H1 (cell line): Measurements from ENCODE around the gene MRTO4. TPM values are rescaled to one million over a fixed set of nuclear protein-coding genes. Genes with fewer than 3 reads are reported as not detected.

Experiments
- BRCA1 ChIP-seq: IDR thresholded peaks from 2 replicates; pipeline ENCODE4 v1.6.1; 2012; ENCODE audit warnings: low read depth, low read length, improper control_type of control experiment
- GABPA ChIP-seq: IDR thresholded peaks from 2 replicates; pipeline ENCODE4 v1.6.1; 2011; ENCODE audit warnings: mild to moderate bottlenecking, low read length, moderate library complexity, borderline replicate concordance; ENCODE audit not compliant: insufficient read depth
- JUND ChIP-seq: IDR thresholded peaks from 2 replicates; pipeline ENCODE4 v1.6.1; 2011; ENCODE audit warnings: mild to moderate bottlenecking, improper control_type of control experiment, low read length
- polyA plus RNA-seq, 7 experiments: library from polyadenylated mRNA; depleted of rRNA in 3 of 7; stranded (reverse) in 5 of 7; unstranded in 2 of 7; fragments of >200 nt in 5 of 7; fragments of 200-250 nt in 2 of 7; gene quantifications; 1 replicate in 5 of 7; 2 replicates in 1 of 7; 4 replicates in 1 of 7; pipeline versions ENCODE4 v1.2.1 to v1.2.3, GENCODE V29; 2011 to 2013; ENCODE audit warnings: missing spikeins in 2 of 7, mixed read lengths in 2 of 7
- total RNA-seq: library from RNA; stranded (reverse); fragmentation: NEBNext Ultra II Directional; extraction: Animal tissue kit (Norgen Biotek cat#: 25700); gene quantifications from 2 replicates; pipeline ENCODE4 v1.2.1, GENCODE V29; 2021

The MRTO4 gene
- total and polyA plus RNA-seq, 2 of the 8 experiments (the other 6 are each of a cell fraction or from before 2014, with no cell fraction given), result 36.9 to 64.3 TPM

- TF ChIP-seq GABPA, result no peak
- TF ChIP-seq BRCA1, result no peak
- TF ChIP-seq JUND, result no peak
These were observed 32.3 kb downstream of the MRTO4 start (continued) for GRCh38 chr1:19283891-19284290.
